ENCODE results near the gene CHST15. TPM values are rescaled to one million over a fixed set of nuclear protein-coding genes. Genes with fewer than 3 reads are reported as not detected.

CHST15 gene
- total and polyA plus RNA-seq, 2 of the 8 experiments (the other 6 are each of a cell fraction or from before 2014, with no cell fraction given) = 8.8 to 9.1 TPM

- Histone ChIP-seq H3K27ac (ENCODE audit: low read depth, low read length) (no peak overlapping the region), H3K9me3 (ENCODE audit: insufficient read depth in 2 of 2, low read depth in 1 of 2, low read length in 1 of 2) (no peaks in the 10 kb centered on the region), H3K18ac (ENCODE audit: extremely low read depth, low read length) (no peak overlapping the region), H2BK12ac (ENCODE audit: low read depth, low read length) (no peak overlapping the region), H2BK5ac (ENCODE audit: low read depth, low read length) (no peak overlapping the region), H3K14ac (ENCODE audit: insufficient read length) (no peak overlapping the region), H2AK5ac (ENCODE audit: low read depth, low read length) (no peak overlapping the region), H4K91ac (replicated peaks; ENCODE audit: insufficient read length, low read length) (no peak overlapping the region), H3K4ac (replicated peaks; ENCODE audit: insufficient read length, low read depth, low read length) (no peak overlapping the region), H3K9ac (replicated peaks in 1 of 4; ENCODE audit: extremely low read depth in 1 of 4, low read depth in 3 of 4, low read length in 3 of 4) (no peak overlapping the region), H2BK20ac (ENCODE audit: low read length) (no peak overlapping the region), H4K5ac (ENCODE audit: insufficient read length, low read depth, low read length) (no peak overlapping the region), H2BK15ac (ENCODE audit: low read length) (no peak overlapping the region), H3K56ac (replicated peaks; ENCODE audit: insufficient read length, low read depth, low read length) (no peak overlapping the region), H3K79me2 (ENCODE audit: control insufficient read depth in 1 of 2, insufficient read depth in 2 of 2, low read length in 2 of 2) (no peaks in the 10 kb centered on the region), H3K4me2 (ENCODE audit: insufficient read depth in 1 of 2, low read depth in 2 of 2, low read length in 2 of 2) (no peak overlapping the region), H2AFZ (ENCODE audit: low read length) (no peak overlapping the region), H3K23ac (ENCODE audit: insufficient read length) (no peak overlapping the region), H2BK120ac (replicated peaks; ENCODE audit: low read depth, low read length) (no peak overlapping the region), H3K4me1 (replicated peaks in 1 of 4; ENCODE audit: control insufficient read depth in 3 of 4, insufficient read depth in 4 of 4, low read length in 3 of 4) (peaks cover 4 to 26% (median 17%) of the 10 kb centered on the region in 4 experiments), H3K23me2 (ENCODE audit: low read depth, low read length) (no peaks in the 10 kb centered on the region), H3K36me3 (ENCODE audit: control insufficient read depth in 2 of 4, insufficient read depth in 4 of 4, low read length in 3 of 4) (no peaks in the 10 kb centered on the region), H3K27me3 (replicated peaks in 1 of 4; ENCODE audit: control insufficient read depth in 3 of 4, extremely low read depth in 1 of 4, insufficient read depth in 3 of 4, low read length in 3 of 4) (no peaks in the 10 kb centered on the region), H4K8ac (ENCODE audit: extremely low read depth, insufficient read depth, low read length) (no peak overlapping the region), H3K4me3 (ENCODE audit: extremely low read depth in 1 of 4, insufficient read depth in 2 of 4, low read depth in 3 of 4, low read length in 4 of 4) (no peak overlapping the region), H3K79me1 (ENCODE audit: low read depth, low read length) (peaks cover 2% of the 10 kb centered on the region; the same call in 1 of the 2 replicates), H4K20me1 (replicated peaks in 1 of 2; ENCODE audit: control insufficient read depth in 1 of 2, insufficient read depth in 2 of 2, low read length in 2 of 2) (no peaks in the 10 kb centered on the region)
- TF ChIP-seq YY1 (IDR thresholded peaks at IDR 0.05; ENCODE audit: low read depth, low read length) = no peak
- no peak for TF ChIP-seq EGR1 (IDR thresholded peaks at IDR 0.05; ENCODE audit: borderline replicate concordance, low read depth, low read length)
- DNase-seq (ENCODE audit: low read depth in 1 of 2, low spot score in 2 of 2) (no peak), FAIRE-seq (no peak)
- CTCF ChIA-PET (ENCODE audit: partially characterized antibody) = interaction anchor here (0.5 to 1.8 kb wide), 6 partner anchors 28 to 318 kb away, joined by 3 to 7 read pairs (median 3); no protein-coding TSS in a partner anchor
- whole genome bisulfite sequencing, 2 experiments (ENCODE audit: extremely low coverage in 1 of 2, insufficient coverage in 1 of 2, insufficient read length in 1 of 2, insufficient replicate concordance in 2 of 2, low coverage in 1 of 2, low lambda C conversion rate in 2 of 2, missing lambda C conversion rate in 1 of 2) = 93% methylated on average over 10 of the region's 10 CpGs; no CpG with 5 or more reads in 1 of the 2 experiments
- POLR2A ChIA-PET (ENCODE audit: partially characterized antibody) = interaction anchor here (1.1 kb wide), 1 partner anchor 347 kb away, joined by 3 read pairs; no protein-coding TSS in a partner anchor
These were observed 22.7 kb downstream of the CHST15 start for GRCh38 chr10:124070666-124071065.
